ENCODE data around the gene CHST12.
A peak's percentile ranks its signal among the peaks of the same experiment; 100 is the strongest.

CHST12 gene

GRCh38 chr7:2403718-2404648, 572 bp downstream of the CHST12 start:
- no peaks in the 10 kb centered on the region for H3K9me3 ChIP-seq (ENCODE audit: control insufficient read depth, low read length)
- WGBS, 2 experiments = 10 to 11% methylated on average over 71 of the region's 71 CpGs
- H3K27me3 ChIP-seq (ENCODE audit: control insufficient read depth, insufficient read depth, low read length, poor library complexity, severe bottlenecking) = no peaks in the 10 kb centered on the region
- no peaks in the 10 kb centered on the region for H3K36me3 ChIP-seq (ENCODE audit: control insufficient read depth, insufficient read depth, low read length)
- H3K4me3 ChIP-seq (ENCODE audit: insufficient read depth, low read depth, low read length) = peak overlapping the region; percentile 90
- H3K27ac ChIP-seq (ENCODE audit: insufficient read depth, low read depth, low read length, poor library complexity, severe bottlenecking) = no peak overlapping the region
- H3K4me1 ChIP-seq (ENCODE audit: control insufficient read depth, insufficient read depth, low read length) = peaks cover 24% of the 10 kb centered on the region

GRCh38 chr7:2404714-2405119, 1.3 kb downstream of the CHST12 start:
- Histone ChIP-seq H3K36me3 (ENCODE audit: control insufficient read depth, insufficient read depth, low read length) (no peaks in the 10 kb centered on the region), H3K4me1 (ENCODE audit: control insufficient read depth, insufficient read depth, low read length) (peaks cover 23% of the 10 kb centered on the region), H3K9me3 (ENCODE audit: control insufficient read depth, low read length) (no peaks in the 10 kb centered on the region), H3K27ac (ENCODE audit: insufficient read depth, low read depth, low read length, poor library complexity, severe bottlenecking) (no peak overlapping the region), H3K27me3 (ENCODE audit: control insufficient read depth, insufficient read depth, low read length, poor library complexity, severe bottlenecking) (no peaks in the 10 kb centered on the region), H3K4me3 (ENCODE audit: insufficient read depth, low read depth, low read length) (peak overlapping the region; percentile 90)
- WGBS, 2 experiments = 90% methylated on average over 12 of the region's 12 CpGs

DNA sequence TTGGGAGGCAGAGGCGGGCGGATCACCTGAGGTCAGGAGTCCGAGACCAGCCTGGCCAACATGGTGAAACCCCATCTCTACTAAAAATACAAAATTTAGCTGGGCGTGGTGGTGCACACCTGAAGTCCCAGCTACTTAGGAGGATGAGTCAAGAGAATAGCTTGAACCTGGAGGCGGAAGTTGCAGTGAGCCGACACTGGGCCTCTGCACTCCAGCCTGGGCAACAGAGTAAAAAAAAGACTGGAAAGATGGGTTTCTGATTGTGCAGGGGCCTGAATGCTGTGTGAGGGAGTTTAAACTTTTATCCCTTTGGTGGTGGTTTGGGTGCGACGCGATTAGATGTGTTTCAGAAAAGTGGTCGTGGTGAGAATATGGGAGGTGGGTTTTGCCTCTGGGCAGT, 1.8 kb downstream of the CHST12 start:
- H3K9me3 ChIP-seq (ENCODE audit: control insufficient read depth, low read length) = no peaks in the 10 kb centered on the region
- no peak overlapping the region for H3K27ac ChIP-seq (ENCODE audit: insufficient read depth, low read depth, low read length, poor library complexity, severe bottlenecking)
- H3K4me3 ChIP-seq (ENCODE audit: insufficient read depth, low read depth, low read length) = no peak overlapping the region
- H3K36me3 ChIP-seq (ENCODE audit: control insufficient read depth, insufficient read depth, low read length) = no peaks in the 10 kb centered on the region
- H3K27me3 ChIP-seq (ENCODE audit: control insufficient read depth, insufficient read depth, low read length, poor library complexity, severe bottlenecking) = no peaks in the 10 kb centered on the region
- H3K4me1 ChIP-seq (ENCODE audit: control insufficient read depth, insufficient read depth, low read length) = peaks cover 22% of the 10 kb centered on the region
- 92 to 96% methylated on average over 10 of the region's 10 CpGs for WGBS, 2 experiments

- Histone ChIP-seq H3K4me3 (ENCODE audit: insufficient read depth, low read depth, low read length) (no peak overlapping the region), H3K9me3 (ENCODE audit: control insufficient read depth, low read length) (no peaks in the 10 kb centered on the region), H3K27ac (ENCODE audit: insufficient read depth, low read depth, low read length, poor library complexity, severe bottlenecking) (no peak overlapping the region), H3K4me1 (ENCODE audit: control insufficient read depth, insufficient read depth, low read length) (peaks cover 21% of the 10 kb centered on the region), H3K27me3 (ENCODE audit: control insufficient read depth, insufficient read depth, low read length, poor library complexity, severe bottlenecking) (no peaks in the 10 kb centered on the region), H3K36me3 (ENCODE audit: control insufficient read depth, insufficient read depth, low read length) (no peaks in the 10 kb centered on the region)
- WGBS, 2 experiments = 95% methylated on average over 21 of the region's 21 CpGs
Observed at GRCh38 chr7:2405601-2406345, 2.4 kb downstream of the CHST12 start.

DNA sequence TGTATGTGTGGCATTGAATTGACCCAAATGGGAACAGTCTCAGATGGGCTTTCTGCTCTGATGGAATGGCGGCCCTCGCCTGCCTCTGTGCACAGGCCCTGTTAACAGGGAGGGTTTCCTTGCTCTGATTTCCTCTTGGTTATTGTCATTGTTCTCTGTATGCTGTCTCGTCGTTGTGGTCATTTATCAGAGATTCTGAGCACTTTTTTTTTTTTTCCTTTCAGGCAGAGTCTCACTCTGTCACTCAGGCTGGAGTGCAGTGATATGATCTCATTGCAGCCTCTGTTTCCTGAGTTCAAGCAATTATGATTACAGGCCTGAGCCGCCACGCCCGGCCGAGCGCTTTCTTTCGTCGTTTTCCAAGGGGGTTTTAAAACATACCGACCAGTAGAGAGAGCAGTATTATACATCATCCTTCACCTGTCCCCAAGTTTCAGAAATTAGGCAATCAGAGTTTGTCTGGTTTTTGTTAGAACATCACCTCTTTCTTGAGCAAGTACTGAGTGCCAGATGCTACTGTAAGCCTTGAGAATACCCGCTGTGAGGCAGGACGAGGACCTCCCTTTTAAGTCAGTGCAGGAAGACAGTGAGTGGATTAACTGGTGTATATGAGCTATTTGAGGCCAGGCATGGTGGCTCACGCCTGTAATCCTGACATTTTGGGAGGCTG, 6.5 kb downstream of the CHST12 start:
- H3K4me3 ChIP-seq (ENCODE audit: insufficient read depth, low read depth, low read length) = no peak overlapping the region
- no peak overlapping the region for H3K27ac ChIP-seq (ENCODE audit: insufficient read depth, low read depth, low read length, poor library complexity, severe bottlenecking)
- no peaks in the 10 kb centered on the region for H3K27me3 ChIP-seq (ENCODE audit: control insufficient read depth, insufficient read depth, low read length, poor library complexity, severe bottlenecking)
- no peaks in the 10 kb centered on the region for H3K9me3 ChIP-seq (ENCODE audit: control insufficient read depth, low read length)
- no peaks in the 10 kb centered on the region for H3K36me3 ChIP-seq (ENCODE audit: control insufficient read depth, insufficient read depth, low read length)
- 82 to 83% methylated on average over 15 of the region's 15 CpGs for WGBS, 2 experiments
- H3K4me1 ChIP-seq (ENCODE audit: control insufficient read depth, insufficient read depth, low read length) = peaks cover 15% of the 10 kb centered on the region

- H3K36me3 ChIP-seq (ENCODE audit: control insufficient read depth, insufficient read depth, low read length) = no peaks in the 10 kb centered on the region
- 94 to 100% methylated on average over 1 of the region's 1 CpG for WGBS, 2 experiments
- no peaks in the 10 kb centered on the region for H3K27me3 ChIP-seq (ENCODE audit: control insufficient read depth, insufficient read depth, low read length, poor library complexity, severe bottlenecking)
- no peak overlapping the region for H3K27ac ChIP-seq (ENCODE audit: insufficient read depth, low read depth, low read length, poor library complexity, severe bottlenecking)
- H3K9me3 ChIP-seq (ENCODE audit: control insufficient read depth, low read length) = no peaks in the 10 kb centered on the region
- no peak overlapping the region for H3K4me3 ChIP-seq (ENCODE audit: insufficient read depth, low read depth, low read length)
- peaks cover 15% of the 10 kb centered on the region for H3K4me1 ChIP-seq (ENCODE audit: control insufficient read depth, insufficient read depth, low read length)
Observed at GRCh38 chr7:2411049-2411448, 7.6 kb downstream of the CHST12 start.

GRCh38 chr7:2411815-2412586, 8.6 kb downstream of the CHST12 start:
- Histone ChIP-seq H3K27me3 (ENCODE audit: control insufficient read depth, insufficient read depth, low read length, poor library complexity, severe bottlenecking) (no peaks in the 10 kb centered on the region), H3K4me3 (ENCODE audit: insufficient read depth, low read depth, low read length) (no peak overlapping the region), H3K27ac (ENCODE audit: insufficient read depth, low read depth, low read length, poor library complexity, severe bottlenecking) (no peak overlapping the region), H3K9me3 (ENCODE audit: control insufficient read depth, low read length) (no peaks in the 10 kb centered on the region), H3K4me1 (ENCODE audit: control insufficient read depth, insufficient read depth, low read length) (peaks cover 15% of the 10 kb centered on the region), H3K36me3 (ENCODE audit: control insufficient read depth, insufficient read depth, low read length) (no peaks in the 10 kb centered on the region)
- WGBS, 2 experiments = 87 to 90% methylated on average over 11 of the region's 12 CpGs

- Histone ChIP-seq H3K4me3 (ENCODE audit: insufficient read depth, low read depth, low read length) (no peak overlapping the region), H3K9me3 (ENCODE audit: control insufficient read depth, low read length) (no peaks in the 10 kb centered on the region), H3K27me3 (ENCODE audit: control insufficient read depth, insufficient read depth, low read length, poor library complexity, severe bottlenecking) (no peaks in the 10 kb centered on the region), H3K36me3 (ENCODE audit: control insufficient read depth, insufficient read depth, low read length) (no peaks in the 10 kb centered on the region), H3K27ac (ENCODE audit: insufficient read depth, low read depth, low read length, poor library complexity, severe bottlenecking) (no peak overlapping the region), H3K4me1 (ENCODE audit: control insufficient read depth, insufficient read depth, low read length) (peaks cover 15% of the 10 kb centered on the region)
- 97 to 98% methylated on average over 3 of the region's 3 CpGs for WGBS, 2 experiments
Observed at GRCh38 chr7:2412587-2413201, 9.3 kb downstream of the CHST12 start.

DNA sequence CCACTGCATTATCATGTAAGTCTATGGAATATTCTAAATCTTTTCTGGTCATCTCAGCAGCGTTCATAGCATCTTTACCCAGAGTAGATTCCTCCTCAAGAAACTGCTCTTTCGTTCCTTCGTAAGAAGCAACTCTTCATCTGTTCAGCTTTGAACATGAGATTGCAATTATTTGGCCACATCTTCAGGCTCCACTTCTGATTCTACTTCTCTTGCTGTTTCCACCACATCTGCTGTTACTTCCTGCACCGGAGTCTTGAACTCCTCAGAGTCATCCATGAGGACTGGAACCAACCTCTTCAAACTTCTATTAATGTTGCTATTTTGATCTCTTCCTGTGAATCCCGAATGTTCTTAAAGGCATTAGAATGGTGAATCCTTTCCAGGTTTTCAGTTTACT, 12.7 kb downstream of the CHST12 start:
- no peak overlapping the region for H3K4me3 ChIP-seq (ENCODE audit: insufficient read depth, low read depth, low read length)
- H3K9me3 ChIP-seq (ENCODE audit: control insufficient read depth, low read length) = no peaks in the 10 kb centered on the region
- no peaks in the 10 kb centered on the region for H3K27me3 ChIP-seq (ENCODE audit: control insufficient read depth, insufficient read depth, low read length, poor library complexity, severe bottlenecking)
- no peak overlapping the region for H3K27ac ChIP-seq (ENCODE audit: insufficient read depth, low read depth, low read length, poor library complexity, severe bottlenecking)
- H3K4me1 ChIP-seq (ENCODE audit: control insufficient read depth, insufficient read depth, low read length) = no peaks in the 10 kb centered on the region
- H3K36me3 ChIP-seq (ENCODE audit: control insufficient read depth, insufficient read depth, low read length) = no peaks in the 10 kb centered on the region
- WGBS, 2 experiments = 94 to 96% methylated on average over 5 of the region's 5 CpGs

Data from ectodermal cell (in vitro differentiated cells).